Measurements from ENCODE around the gene MMP25. TPM values are rescaled to one million over a fixed set of nuclear protein-coding genes. Genes with fewer than 3 reads are reported as not detected.
A peak's percentile ranks its signal among the peaks of the same experiment; 100 is the strongest.

The MMP25 gene
- total and polyA plus RNA-seq, 10 of the 15 experiments (the other 5 are each of a cell fraction or from before 2014, with no cell fraction given) = 0.03 to 0.36 (median 0.13) TPM; not detected in 1

GRCh38 chr16:3023669-3024478 is 22.5 kb upstream of the MMP25 start, which contains the start of the genes HCFC1R1 and THOC6 (continued):
- TF ChIP-seq LARP7 (IDR thresholded peaks at IDR 0.05) (peak; percentile 95), EGR1 (IDR thresholded peaks at IDR 0.05; ENCODE audit: borderline replicate concordance in 1 of 2, low read depth in 2 of 2, low read length in 2 of 2) (peak; percentile 36 to 95; a peak in 2 of 3 replicates), PML (IDR thresholded peaks at IDR 0.05; ENCODE audit: low read length) (peak; percentile 70; the same call in 1 of the 2 replicates), SPI1 (IDR thresholded peaks at IDR 0.05; ENCODE audit: borderline replicate concordance, insufficient read depth, low read depth, low read length) (peak; percentile 61; the same call in 1 of the 2 replicates), USF2 (IDR thresholded peaks at IDR 0.05; ENCODE audit: borderline replicate concordance, low read depth, low read length) (peak; percentile 85), RELB (IDR thresholded peaks at IDR 0.05; ENCODE audit: low read depth) (peak; percentile 72; the same call in 1 of the 2 replicates), MXI1 (IDR thresholded peaks at IDR 0.05; ENCODE audit: low read depth, low read length) (peak; percentile 49; the same call in 1 of the 2 replicates), SIN3A (IDR thresholded peaks at IDR 0.05; ENCODE audit: low read depth, low read length) (peak; percentile 83), HCFC1 (IDR thresholded peaks at IDR 0.05; ENCODE audit: low read length) (peak; percentile 98), CEBPZ (IDR thresholded peaks at IDR 0.05; ENCODE audit: low read depth, low read length) (no peak), NRF1 (conservative IDR thresholded peaks at IDR 0.05; ENCODE audit: low read depth, low read length) (peak; percentile 41; the same call in 1 of the 2 replicates), IKZF1 (conservative IDR thresholded peaks at IDR 0.05) (peak; percentile 99), RELA (IDR thresholded peaks at IDR 0.05; ENCODE audit: borderline replicate concordance, partially characterized antibody) (peak; percentile 77), MEF2B (IDR thresholded peaks at IDR 0.05; ENCODE audit: partially characterized antibody, poor library complexity, severe bottlenecking) (no peak), TCF12 (IDR thresholded peaks at IDR 0.05; ENCODE audit: low read depth, low read length) (peak; percentile 44; the same call in 1 of the 2 replicates), RAD51 (IDR thresholded peaks at IDR 0.05) (peak; percentile 92), PAX5 (IDR thresholded peaks at IDR 0.05; ENCODE audit: borderline replicate concordance, low read depth, low read length) (no peak; the same call in 1 of the 2 replicates), ZZZ3 (IDR thresholded peaks at IDR 0.05; ENCODE audit: control insufficient read depth, insufficient read length, low read depth) (no peak), CBFB (IDR thresholded peaks at IDR 0.05; ENCODE audit: low read depth) (0 out of 2 replicates have a peak, but pooled peaks have one; percentile 52), CHD4 (IDR thresholded peaks at IDR 0.05) (no peak), PAX8 (IDR thresholded peaks at IDR 0.05) (no peak)
- TF ChIP-seq, protein P1, sequence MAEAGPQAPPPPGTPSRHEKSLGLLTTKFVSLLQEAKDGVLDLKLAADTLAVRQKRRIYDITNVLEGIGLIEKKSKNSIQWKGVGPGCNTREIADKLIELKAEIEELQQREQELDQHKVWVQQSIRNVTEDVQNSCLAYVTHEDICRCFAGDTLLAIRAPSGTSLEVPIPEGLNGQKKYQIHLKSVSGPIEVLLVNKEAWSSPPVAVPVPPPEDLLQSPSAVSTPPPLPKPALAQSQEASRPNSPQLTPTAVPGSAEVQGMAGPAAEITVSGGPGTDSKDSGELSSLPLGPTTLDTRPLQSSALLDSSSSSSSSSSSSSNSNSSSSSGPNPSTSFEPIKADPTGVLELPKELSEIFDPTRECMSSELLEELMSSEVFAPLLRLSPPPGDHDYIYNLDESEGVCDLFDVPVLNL (IDR thresholded peaks at IDR 0.05; ENCODE audit: low read depth, low read length) = no peak
